ENCODE data around the gene ANKFN1.

The ANKFN1 gene

DNA sequence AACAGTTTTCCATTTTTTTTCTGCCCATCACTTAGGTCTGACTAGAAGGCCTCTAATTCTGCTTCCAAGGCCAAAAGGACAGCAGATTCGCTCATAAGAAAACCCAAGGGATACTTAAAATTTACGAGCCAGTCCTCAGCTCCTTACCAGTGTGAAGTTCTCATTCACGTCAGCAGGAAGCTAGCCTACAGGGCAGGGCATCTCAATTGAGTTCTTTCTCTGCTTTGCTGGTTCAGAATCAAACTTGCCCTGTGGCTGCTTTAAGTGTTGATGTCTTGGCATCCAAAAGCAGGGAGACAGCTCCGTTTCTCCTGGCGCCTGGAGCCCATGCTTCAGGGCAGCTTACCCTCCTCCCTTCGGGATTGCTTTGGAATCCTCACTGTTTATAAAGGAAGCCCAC is 136.0 kb downstream of the ANKFN1 start:
- H3K4me3 ChIP-seq (ENCODE audit: severe bottlenecking): no peak overlapping the region
- no peak for TF ChIP-seq CTCF (IDR thresholded peaks at IDR 0.05; ENCODE audit: poor library complexity, severe bottlenecking)
- no peaks in the 10 kb centered on the region for H3K36me3 ChIP-seq (ENCODE audit: low read depth)
- H3K27me3 ChIP-seq (ENCODE audit: insufficient read depth, poor library complexity, severe bottlenecking): no peaks in the 10 kb centered on the region
- peaks cover 23% of the 10 kb centered on the region for H3K4me1 ChIP-seq (ENCODE audit: insufficient read depth, poor library complexity, severe bottlenecking)
- no peak for ATAC-seq (ENCODE audit: low read depth)
- DNase-seq (ENCODE audit: low spot score): no peak
- H3K9me3 ChIP-seq (ENCODE audit: severe bottlenecking): no peaks in the 10 kb centered on the region
- no peak overlapping the region for H3K27ac ChIP-seq (ENCODE audit: poor library complexity, severe bottlenecking)

DNA sequence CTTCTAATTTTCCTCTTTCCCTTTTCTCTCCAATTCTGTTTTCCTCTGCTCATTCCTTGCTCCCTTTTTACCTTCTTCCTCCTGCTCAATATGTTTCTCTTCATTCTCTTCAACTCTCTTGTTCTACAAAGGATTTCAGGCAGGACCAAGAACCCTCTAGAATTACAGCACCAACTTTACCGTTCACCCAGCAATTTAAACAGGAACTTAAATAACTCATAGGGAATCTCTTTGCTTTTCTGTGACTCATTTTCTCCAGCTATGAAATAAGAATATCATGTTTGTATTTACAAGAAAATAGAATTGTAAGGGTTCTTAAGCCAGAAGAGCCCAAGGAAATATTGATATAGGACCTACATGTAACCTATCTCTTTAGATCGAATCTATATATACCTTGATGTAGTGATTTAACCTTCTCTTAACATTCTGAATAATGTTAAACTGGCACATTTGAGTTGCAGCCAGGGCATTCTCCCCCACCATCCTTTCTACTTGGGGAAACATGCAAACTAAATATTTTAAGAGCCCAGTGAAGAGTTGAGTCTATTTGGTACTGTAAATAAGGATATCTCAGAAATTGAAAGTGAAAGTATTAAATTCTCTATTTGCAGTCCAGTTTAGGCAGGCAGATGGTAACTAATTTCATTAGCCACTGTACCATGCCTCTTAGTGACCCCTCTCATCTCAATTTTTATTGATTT is 137.0 kb downstream of the ANKFN1 start:
- ATAC-seq (ENCODE audit: low read depth): no peak
- TF ChIP-seq CTCF (IDR thresholded peaks at IDR 0.05; ENCODE audit: poor library complexity, severe bottlenecking): no peak
- DNase-seq (ENCODE audit: low spot score): no peak
- Histone ChIP-seq H3K27me3 (ENCODE audit: insufficient read depth, poor library complexity, severe bottlenecking) (no peaks in the 10 kb centered on the region), H3K27ac (ENCODE audit: poor library complexity, severe bottlenecking) (no peak overlapping the region), H3K36me3 (ENCODE audit: low read depth) (no peaks in the 10 kb centered on the region), H3K4me3 (ENCODE audit: severe bottlenecking) (peak overlapping the region; percentile 1), H3K4me1 (ENCODE audit: insufficient read depth, poor library complexity, severe bottlenecking) (peaks cover 23% of the 10 kb centered on the region), H3K9me3 (ENCODE audit: severe bottlenecking) (no peaks in the 10 kb centered on the region)

GRCh38 chr17:56290802-56291118 is 137.5 kb downstream of the ANKFN1 start:
- ATAC-seq (ENCODE audit: low read depth) (no peak), DNase-seq (ENCODE audit: low spot score) (no peak)
- Histone ChIP-seq H3K4me1 (ENCODE audit: insufficient read depth, poor library complexity, severe bottlenecking) (peaks cover 23% of the 10 kb centered on the region), H3K27ac (ENCODE audit: poor library complexity, severe bottlenecking) (no peak overlapping the region), H3K36me3 (ENCODE audit: low read depth) (no peaks in the 10 kb centered on the region), H3K27me3 (ENCODE audit: insufficient read depth, poor library complexity, severe bottlenecking) (no peaks in the 10 kb centered on the region), H3K4me3 (ENCODE audit: severe bottlenecking) (no peak overlapping the region), H3K9me3 (ENCODE audit: severe bottlenecking) (no peaks in the 10 kb centered on the region)
- no peak for TF ChIP-seq CTCF (IDR thresholded peaks at IDR 0.05; ENCODE audit: poor library complexity, severe bottlenecking)

DNA sequence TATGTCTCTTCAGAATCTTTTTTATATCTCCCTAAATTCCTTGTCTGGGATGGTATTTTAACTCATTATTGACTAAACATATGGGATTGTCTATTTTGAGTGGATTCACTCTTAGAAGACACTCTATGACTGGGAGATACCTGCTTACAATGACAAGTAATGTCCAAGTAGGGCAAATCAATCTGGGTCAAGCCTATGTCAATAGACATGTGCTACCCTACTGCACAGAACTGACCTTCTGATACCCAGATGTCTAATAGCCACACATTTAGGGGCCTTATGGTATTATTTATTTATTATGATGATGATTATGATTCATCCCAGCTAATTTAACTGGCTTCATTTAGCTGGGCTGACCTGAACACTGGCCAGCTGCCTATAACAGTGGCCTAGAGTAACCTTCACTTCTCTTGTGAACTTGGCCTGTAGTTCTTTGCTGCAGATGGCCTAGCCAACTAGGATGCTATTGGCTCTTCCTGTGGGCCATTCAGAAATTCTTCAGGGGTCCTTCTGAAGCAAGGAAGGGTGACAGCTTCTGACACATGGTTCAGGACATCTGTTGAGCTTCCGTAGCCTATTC is 138.0 kb downstream of the ANKFN1 start:
- Histone ChIP-seq H3K4me3 (ENCODE audit: severe bottlenecking) (no peak overlapping the region), H3K4me1 (ENCODE audit: insufficient read depth, poor library complexity, severe bottlenecking) (peaks cover 23% of the 10 kb centered on the region), H3K36me3 (ENCODE audit: low read depth) (no peaks in the 10 kb centered on the region), H3K9me3 (ENCODE audit: severe bottlenecking) (no peaks in the 10 kb centered on the region), H3K27me3 (ENCODE audit: insufficient read depth, poor library complexity, severe bottlenecking) (no peaks in the 10 kb centered on the region), H3K27ac (ENCODE audit: poor library complexity, severe bottlenecking) (peak overlapping the region; percentile 55)
- no peak for ATAC-seq (ENCODE audit: low read depth)
- no peak for TF ChIP-seq CTCF (IDR thresholded peaks at IDR 0.05; ENCODE audit: poor library complexity, severe bottlenecking)
- no peak for DNase-seq (ENCODE audit: low spot score)

DNA sequence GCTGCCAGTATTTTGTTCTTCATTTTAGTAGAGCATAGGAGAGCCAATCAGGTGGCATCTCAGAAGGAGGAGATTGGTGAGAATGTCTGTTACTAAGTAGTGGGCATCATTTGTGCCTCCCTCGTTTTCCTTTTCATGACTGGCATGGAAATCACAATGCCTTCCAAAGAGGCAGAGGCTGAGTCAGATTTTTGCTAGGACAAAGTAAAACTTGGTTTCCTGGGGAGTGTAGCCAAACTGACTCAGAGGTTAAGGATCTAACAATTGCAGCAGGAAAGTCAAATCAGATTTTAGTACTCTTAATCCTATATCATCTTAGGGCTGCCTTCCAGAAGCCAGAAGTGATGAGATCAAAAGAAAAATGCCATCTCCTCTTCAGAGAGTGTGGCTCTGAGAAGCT is 138.7 kb downstream of the ANKFN1 start:
- Histone ChIP-seq H3K9me3 (ENCODE audit: severe bottlenecking) (no peaks in the 10 kb centered on the region), H3K4me1 (ENCODE audit: insufficient read depth, poor library complexity, severe bottlenecking) (peaks cover 23% of the 10 kb centered on the region), H3K4me3 (ENCODE audit: severe bottlenecking) (no peak overlapping the region), H3K27me3 (ENCODE audit: insufficient read depth, poor library complexity, severe bottlenecking) (no peaks in the 10 kb centered on the region), H3K36me3 (ENCODE audit: low read depth) (no peaks in the 10 kb centered on the region), H3K27ac (ENCODE audit: poor library complexity, severe bottlenecking) (peak overlapping the region; percentile 55)
- ATAC-seq (ENCODE audit: low read depth) (peak; percentile 90), DNase-seq (ENCODE audit: low spot score) (no peak)
- no peak for TF ChIP-seq CTCF (IDR thresholded peaks at IDR 0.05; ENCODE audit: poor library complexity, severe bottlenecking)
